NCI-H345 (cell line): ENCODE data around the gene CDKAL1.

Experiments used
- DNase-seq: peaks from one replicate; lab custom pipeline; 2025; lab: John Stamatoyannopoulos, UW

Gene CDKAL1

DNA sequence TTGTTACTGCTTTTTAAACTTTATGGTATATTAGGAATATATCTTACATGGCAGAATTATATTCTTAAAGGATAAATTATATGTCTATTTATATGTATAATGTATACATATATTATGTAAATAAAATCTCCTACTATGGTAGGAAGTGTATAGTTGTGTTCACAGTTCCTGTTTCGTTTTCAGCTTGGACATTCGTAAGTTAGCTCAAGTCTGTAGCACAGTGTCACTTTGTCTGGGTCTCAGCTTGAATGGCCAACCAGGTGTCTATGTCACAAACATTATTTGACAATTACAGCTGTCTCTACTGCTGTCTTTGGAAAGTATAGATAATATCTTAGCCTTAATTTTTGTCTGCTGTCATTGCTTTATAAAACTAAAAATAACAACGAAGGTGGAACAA lies 303.9 kb downstream of the CDKAL1 start:
- DNase-seq = no peak

DNA sequence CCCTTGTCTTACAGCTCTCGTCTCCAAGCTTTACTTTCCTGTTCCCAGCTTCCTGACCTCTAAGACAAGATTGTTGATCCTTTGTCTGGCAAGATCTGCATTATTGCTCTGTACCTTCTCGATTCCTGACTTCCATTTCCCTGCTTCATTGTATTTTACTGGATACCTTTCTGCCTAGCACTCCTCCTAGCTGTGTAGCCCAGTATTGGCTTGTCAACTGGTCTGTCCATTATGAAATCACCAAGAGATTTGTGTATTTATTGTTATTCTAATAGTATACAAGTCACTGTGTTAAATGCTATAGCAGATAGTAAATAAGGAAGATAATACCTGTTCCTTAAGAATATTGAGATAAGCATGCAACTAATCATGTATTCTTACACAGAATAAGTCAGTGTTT lies 305.4 kb downstream of the CDKAL1 start:
- DNase-seq = no peak

DNA sequence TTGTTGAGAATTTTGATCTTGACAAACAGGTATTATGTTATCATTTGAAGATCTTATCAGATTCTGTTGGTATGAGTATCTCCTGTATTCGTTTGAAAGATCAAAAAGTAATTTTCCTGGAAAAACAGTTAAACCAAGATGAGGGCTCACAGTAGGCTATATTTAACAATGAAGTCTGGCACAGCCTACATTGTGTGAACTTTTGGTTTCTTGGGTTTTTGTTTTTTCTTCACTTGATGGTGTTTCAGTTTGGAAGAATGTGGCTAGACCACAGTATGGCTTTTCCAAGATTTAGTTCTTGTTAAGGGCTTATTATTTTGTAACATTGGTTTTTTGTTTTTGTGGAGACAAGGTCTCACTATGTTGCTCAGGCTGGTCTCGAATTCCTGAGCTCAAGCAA lies 306.4 kb downstream of the CDKAL1 start:
- no peak for DNase-seq

DNA sequence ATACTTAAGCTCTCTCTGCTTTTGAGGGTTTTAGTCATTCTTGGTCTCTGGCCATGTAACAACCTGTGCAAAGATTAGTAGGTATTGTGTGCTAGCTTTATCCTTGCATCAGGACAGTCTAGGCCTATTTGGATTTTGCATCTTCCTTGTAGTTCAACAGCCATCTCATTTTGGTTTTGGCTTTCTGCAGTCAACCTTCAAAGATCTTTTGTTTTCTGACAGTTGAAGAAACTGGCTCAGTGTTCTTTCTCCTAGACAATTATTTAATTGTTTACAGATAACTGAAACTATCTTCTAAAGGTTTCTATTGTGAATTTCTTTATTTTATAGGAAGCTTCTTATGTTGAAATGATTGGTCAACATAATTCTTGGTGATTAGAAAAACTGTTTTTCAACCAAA lies 307.5 kb downstream of the CDKAL1 start:
- no peak for DNase-seq

GRCh38 chr6:20845592-20845991 lies 311.3 kb downstream of the CDKAL1 start:
- no peak for DNase-seq

DNA sequence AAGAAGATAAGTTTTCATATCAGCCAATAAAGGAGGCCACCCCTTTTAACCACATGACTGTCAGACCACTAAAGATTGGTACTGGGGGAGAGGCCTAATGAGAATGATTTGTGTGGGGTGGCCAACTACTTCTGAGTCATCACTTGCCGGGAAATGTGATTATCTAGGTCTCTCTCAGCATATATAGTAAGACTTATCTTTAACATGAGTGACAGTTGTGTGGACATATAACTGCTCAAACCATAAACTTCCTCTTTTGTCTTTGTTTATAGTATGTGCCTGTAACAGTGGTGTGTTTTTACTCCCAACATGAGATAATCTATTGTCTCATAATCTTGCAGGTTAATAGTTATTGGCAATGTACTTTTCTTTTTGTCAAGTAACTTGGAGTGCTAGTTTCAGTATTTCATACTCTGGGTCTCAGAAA lies 312.4 kb downstream of the CDKAL1 start:
- DNase-seq = no peak

GRCh38 chr6:20847904-20848303 lies 313.6 kb downstream of the CDKAL1 start:
- DNase-seq = no peak

GRCh38 chr6:20850686-20851416 lies 316.6 kb downstream of the CDKAL1 start:
- DNase-seq = no peak

GRCh38 chr6:20851795-20852194 lies 317.5 kb downstream of the CDKAL1 start:
- no peak for DNase-seq

GRCh38 chr6:20853828-20854227 lies 319.6 kb downstream of the CDKAL1 start:
- no peak for DNase-seq

DNA sequence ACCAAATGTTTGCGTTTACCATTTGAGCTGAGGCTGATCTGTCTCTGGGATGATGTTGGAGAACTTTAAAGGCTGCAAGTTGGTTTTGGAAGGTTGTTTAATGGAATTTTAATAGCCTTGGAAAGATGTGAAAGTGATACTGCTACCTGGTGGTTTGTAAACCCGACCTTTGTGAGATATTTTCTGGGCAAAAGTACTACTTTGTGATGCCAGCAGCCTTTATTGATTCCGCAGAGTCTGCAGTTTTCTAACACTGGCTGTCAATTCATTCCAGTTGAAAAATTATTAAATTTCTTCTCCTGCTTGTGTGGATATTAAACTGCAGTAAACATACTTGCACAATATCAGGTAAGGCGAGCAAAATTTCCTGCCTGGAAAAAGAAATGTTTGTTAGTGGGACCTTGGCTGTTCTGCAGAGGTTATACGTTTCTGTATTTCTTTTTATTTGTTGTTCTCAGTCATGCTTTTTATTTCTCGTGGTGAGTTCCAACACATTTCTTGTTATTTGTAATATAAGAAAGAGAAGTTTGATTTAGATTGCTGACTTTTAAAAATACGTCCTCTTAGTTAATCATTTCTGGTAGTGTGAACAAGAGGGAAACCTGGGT lies 322.5 kb downstream of the CDKAL1 start:
- DNase-seq = no peak

GRCh38 chr6:20861481-20861880 lies 327.2 kb downstream of the CDKAL1 start:
- DNase-seq = no peak

GRCh38 chr6:20866036-20866435 lies 331.8 kb downstream of the CDKAL1 start:
- DNase-seq = no peak

- peak; percentile 51 for DNase-seq
Observed at GRCh38 chr6:20866935-20867703, 332.9 kb downstream of the CDKAL1 start.

- peak; percentile 98 for DNase-seq
Observed at GRCh38 chr6:20868397-20869096, 334.3 kb downstream of the CDKAL1 start.

DNA sequence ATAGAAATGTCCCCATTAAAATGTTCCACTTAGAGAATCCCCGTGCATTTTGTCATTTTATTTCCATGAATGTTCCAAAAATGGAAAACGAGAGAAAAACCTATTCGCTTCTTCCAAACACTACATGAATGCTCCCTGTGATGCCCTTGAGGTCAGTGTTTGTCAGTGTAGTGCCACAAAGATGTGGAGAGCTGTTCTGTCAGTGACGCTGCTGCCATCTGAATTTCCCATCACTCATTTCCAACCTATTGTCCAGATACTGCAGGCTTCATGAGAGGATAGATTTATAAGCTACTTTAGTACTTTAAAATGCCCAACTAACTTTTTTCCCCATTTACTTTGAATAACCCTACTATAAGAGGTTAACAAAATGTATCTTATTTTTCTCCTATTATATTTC lies 335.8 kb downstream of the CDKAL1 start:
- DNase-seq = peak; percentile 28

GRCh38 chr6:20870493-20870892 lies 336.2 kb downstream of the CDKAL1 start:
- peak; percentile 25 for DNase-seq

GRCh38 chr6:20873425-20874190 lies 339.4 kb downstream of the CDKAL1 start:
- DNase-seq = no peak

DNA sequence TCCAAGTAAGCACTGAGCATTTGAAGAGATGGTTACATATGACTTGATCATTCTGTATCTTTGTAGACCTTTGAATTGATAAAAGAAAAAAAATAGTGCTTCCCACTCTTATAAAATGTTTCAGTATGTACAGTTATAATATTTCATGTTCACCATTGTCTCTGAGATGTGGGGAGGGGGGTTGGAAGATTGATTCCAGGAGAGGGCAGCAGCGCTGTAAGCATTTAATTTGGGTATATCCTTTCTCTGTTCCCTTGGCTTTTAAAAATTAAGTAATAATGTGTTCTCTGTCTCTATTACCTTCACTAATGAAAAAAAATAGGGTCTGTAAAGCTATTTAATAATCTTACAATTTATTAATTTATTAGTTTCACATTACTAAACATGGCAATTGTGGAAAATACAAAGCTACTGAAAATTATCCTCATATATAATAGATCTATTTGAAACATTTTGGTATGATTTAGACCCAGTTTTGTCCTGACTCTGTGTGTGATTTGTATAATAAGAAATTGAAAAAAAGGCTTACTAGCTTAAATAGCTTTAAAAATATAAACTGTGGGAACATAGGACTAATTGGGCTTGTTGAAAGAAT lies 341.2 kb downstream of the CDKAL1 start:
- peak; percentile 34 for DNase-seq

DNA sequence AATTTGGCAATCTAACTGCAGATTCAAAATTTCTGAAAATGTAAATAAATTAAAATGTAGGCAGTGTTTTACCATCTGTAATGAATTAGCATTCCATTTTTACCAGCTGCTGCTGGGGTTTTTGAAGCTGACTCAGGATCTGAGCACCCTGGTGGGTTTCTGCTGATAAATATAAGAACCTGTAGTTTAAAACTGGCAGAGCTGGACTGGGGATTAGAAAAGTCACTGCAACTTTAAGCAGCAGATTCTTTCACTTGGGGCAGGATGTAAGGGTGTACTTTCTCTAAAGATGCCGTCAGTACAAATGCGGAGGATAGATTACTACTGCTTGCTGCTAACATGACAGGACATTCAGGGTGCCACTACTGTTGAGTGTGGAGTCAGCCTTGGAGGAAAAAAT lies 341.8 kb downstream of the CDKAL1 start:
- no peak for DNase-seq

DNA sequence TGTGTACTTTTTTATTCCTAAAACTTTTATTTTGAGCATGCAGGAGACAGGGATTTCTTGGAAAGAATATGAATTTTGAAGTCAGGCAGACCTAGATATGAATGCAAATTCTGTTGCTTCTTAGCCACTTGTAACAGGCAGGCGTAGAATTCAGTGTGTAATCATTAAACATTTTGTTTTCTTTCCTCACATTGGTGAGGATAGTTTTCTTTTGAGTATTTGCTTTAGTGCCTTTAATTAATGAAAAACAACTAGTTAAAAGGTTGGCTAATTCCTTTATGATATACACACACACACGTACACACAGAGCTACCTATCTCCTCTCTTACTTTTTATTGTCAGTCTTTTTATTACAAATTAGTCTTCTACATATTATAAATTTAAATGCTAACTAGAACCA lies 342.3 kb downstream of the CDKAL1 start:
- no peak for DNase-seq
